Left kidney (tissue), 2 donors: Measurements from ENCODE around the gene COG3. TPM values are rescaled to one million over a fixed set of nuclear protein-coding genes. Genes with fewer than 3 reads are reported as not detected.

ENCODE experiments used
- DNase-seq: peaks from one replicate; pipeline ENCODE4 v3.0.0-alpha.2; 2013
- polyA plus RNA-seq: library from polyadenylated mRNA; unstranded; fragments of 120-200 nt; gene quantifications from one replicate; pipeline ENCODE4 v1.2.1, GENCODE V29; 2013; ENCODE audit not compliant: insufficient read length

Gene COG3
- polyA plus RNA-seq, 1 donor = 39.5 TPM

DNA sequence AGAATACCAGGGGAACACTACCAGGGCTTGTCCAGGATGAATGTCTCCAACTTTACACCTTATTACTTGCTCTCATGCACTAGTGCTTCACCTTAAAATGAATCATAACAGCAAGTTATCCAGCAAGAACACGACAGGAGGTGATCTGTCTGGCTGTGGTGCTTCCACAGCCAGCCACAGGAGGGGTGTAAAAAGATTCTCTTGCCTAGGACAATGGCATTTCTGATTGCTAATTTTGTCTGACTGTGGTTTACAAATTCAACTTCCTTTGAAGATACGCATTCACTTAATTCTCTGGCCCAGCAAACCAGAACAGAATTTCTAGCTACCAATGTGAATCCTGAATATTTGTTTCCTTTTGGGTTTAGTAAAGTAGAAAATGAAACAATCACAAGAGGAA lies 23.1 kb upstream of the COG3 start:
- no peak for DNase-seq

GRCh38 chr13:45445053-45445452 lies 19.7 kb upstream of the COG3 start:
- no peak for DNase-seq

GRCh38 chr13:45446181-45446580 lies 18.6 kb upstream of the COG3 start:
- DNase-seq = no peak

DNA sequence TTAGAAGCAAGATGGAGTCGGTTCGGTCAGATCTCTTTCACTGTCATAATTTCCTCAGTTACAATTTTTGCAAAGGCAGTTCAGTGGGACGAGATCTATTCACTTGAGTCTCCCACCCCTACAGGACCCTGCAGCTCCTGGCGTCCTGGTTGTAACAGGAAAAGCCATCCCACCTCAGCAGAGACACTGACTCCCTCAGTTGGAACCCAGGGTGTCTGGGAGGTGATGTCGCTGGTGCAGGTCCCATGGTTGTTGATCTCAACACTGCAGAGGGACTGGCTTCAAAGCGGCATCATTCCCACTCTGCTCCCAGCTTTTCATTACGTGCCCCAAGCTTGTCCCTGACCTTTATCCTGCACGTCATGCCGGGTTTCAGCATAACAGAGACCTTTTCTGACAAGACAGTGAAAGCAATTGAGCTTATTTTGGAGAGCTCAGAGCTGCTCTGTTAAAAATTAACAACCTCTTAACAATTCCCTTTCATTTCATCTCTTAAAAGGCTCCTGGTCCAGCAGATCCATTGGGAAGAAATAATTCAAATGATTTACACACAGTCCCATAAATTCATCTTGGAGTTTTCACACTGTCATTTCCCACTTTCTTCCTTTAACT lies 17.6 kb upstream of the COG3 start:
- no peak for DNase-seq

DNA sequence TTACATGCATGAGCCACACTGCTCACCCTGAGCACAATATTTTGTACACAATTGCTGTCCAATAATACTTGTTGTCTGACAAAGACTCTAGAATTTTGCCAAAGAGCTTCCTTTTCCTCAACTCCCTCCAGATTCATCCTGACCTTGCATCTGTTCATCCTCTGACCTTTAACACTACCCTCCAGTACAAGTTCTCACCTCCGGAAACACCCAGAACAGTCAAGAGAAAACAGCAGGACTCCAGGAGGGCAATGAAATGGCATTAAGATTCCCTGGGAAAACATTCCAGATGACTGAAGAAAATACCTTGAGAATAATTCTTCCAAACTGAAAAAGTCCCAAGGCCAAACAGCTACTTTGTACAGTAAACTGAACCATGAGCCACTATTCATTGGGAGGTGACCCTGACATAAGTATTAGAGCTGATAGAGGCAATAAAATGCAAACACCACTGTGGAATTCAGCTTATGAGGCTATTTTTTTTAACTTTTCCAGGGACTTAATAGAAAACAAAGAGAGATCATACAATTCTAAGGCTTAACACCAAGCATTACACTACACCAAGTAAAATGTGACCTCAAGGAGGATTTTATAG lies 15.7 kb upstream of the COG3 start:
- no peak for DNase-seq

GRCh38 chr13:45451282-45451681 lies 13.5 kb upstream of the COG3 start:
- DNase-seq = no peak

GRCh38 chr13:45454204-45454603 lies 10.5 kb upstream of the COG3 start:
- no peak for DNase-seq

DNA sequence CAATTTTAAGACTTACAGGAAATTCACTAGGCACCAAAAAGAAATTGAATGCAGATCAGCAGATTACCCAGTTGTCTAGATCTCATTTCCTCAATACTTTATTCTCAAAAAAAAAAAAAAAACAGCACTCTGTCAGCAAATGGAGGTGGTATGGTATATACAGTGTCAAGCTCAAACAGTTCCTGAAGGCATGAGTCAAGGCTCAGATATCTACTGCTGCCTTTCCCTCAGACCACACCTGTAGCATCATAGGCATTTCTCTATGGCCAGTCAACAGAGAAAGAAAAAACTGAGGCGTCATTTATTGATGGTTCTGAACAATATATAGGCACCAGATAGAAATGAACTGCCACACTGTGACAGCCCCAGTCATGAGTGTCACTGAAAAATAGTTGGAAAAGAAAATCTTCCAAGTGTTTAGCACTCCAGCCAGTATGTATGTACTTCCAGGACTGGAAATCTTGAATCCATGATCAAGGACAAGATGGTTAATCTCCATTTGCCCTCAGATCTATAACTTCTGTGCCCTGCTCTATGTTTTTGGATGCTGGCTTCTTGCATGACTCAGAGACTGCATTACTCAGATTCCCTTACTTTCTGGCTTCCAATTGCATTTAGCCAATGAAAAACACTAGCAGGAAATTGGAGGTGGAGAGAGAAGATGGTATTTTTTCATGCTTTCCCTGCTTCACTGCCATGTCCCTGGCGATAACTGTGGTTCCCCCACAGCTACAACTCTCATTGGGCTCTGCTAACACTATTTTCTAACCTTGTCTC lies 8.4 kb upstream of the COG3 start:
- no peak for DNase-seq

GRCh38 chr13:45464141-45464686 lies 525 bp upstream of the COG3 start:
- no peak for DNase-seq

DNA sequence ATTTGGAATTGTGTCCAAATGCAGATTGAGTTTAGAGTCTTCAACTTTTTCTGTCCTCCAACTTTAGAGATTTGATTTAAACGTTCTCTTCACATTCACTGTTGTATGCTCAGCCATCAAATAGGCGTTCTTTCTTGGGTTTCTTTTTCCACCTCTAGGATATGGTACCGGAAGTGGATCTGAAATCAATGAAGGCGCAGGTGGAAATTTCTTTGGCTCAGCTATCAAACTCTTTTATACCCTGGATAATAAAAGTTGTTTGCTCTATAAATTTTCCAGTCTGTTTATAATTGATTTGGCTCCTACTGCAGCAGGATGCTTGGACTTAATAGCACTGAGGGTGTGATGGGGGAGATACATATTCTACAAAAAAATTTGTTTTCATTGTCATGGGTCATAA lies 1.6 kb downstream of the COG3 start:
- DNase-seq = no peak

GRCh38 chr13:45468635-45469034 lies 3.9 kb downstream of the COG3 start:
- no peak for DNase-seq

GRCh38 chr13:45472171-45472705 lies 7.5 kb downstream of the COG3 start:
- no peak for DNase-seq

DNA sequence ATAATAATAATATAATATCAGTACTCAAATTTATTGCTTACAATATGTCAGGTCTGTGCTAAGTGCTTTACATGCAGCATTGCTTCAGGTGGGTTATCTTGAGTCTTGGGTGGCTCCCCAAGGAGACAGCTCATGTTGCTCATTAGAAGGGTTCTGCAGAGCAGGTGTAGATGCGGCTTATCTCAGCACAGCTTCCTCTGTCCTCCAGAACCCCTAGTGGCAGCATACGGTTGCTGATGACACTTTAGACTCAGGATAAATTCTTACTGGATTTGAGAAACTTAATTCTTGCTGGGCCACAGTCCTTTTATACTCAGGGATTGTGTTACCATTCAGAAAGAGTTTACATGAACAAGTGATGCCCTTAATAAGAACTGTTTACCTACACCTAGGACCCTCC lies 8.9 kb downstream of the COG3 start:
- no peak for DNase-seq

GRCh38 chr13:45474584-45475454 lies 10.1 kb downstream of the COG3 start:
- DNase-seq = no peak

DNA sequence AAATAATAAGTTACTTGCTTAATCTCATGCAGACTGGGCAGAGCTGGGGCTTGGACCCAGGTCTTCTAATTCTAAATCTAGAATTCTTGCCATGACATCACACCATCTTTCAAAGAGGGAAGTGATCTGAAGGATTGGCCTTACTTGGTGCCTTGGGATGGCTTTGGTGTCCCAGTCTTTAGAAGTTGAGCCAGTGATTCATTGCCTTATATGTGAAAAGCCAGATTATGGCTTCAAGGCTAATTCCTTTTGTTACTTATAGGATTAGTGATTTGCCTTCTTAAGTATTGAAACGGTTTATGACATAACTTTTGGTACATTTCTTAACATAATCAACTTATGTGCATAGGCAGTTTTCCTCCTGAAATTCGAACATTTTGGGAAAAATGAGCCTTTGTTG lies 14.9 kb downstream of the COG3 start:
- DNase-seq = no peak

DNA sequence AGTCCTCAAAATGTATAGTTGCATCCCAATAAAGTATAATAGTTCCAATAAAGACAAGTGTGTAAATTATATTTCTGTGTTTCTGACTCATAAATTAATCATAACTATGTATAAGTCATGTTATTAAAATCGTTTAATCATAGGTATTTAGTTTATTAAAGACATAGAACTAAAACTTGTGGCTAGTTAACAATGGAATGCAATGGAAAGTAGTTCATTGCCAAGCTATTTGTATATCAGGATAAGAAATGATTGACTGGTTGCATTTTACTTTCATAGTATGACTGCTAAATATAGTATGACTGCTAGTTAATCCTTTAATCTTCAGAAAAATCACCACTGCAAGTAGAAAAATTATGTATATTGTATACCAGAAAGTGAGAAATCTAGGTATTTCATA lies 16.9 kb downstream of the COG3 start:
- no peak for DNase-seq

DNA sequence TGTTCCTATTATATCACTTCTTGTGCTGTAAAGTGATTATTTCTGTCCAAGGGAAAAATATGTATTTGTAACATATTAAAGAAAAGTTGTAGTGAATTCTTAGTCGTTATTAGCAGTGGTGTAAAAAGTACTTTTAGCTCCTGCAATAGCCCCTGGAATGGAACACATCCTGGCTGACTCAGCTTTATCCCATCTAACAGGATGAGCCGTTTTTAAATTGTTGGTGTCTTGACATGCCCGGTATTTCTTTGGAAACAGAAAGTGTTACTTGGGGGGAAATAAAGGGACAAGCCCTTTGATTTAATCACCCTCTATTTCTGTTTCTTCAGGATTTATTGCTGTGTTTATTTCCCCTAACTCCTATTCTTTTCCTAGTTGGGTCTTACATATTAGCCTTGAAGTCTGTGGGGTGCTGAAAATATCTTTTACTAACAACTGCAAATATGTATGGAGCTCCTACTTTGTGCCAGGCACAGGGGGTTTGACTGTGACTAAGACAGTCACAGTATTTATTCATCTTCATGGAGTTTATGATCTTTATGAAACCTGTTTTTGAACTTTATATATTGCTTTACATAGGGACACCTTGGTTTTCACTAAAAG lies 17.9 kb downstream of the COG3 start:
- DNase-seq = no peak

GRCh38 chr13:45487604-45488003 lies 22.9 kb downstream of the COG3 start:
- DNase-seq = no peak

DNA sequence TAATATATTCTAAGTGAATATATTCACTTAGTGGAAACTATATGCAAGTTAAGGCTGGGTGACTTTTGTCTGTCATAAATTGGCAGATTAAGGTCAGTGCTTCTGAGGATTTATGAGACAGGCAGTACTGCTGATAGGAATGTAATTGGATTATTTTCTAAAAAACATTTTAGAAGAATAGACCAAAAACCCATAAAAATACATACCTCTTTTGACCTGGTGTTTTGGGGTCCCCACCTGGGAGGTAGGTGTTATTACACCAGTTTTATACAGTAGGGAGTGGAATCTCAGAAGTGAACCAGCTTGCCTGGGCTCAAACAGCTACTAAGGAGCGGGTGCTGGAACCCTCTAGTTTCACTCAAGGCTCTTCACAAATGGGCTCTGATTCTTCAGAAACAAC lies 25.3 kb downstream of the COG3 start:
- peak; percentile 5 for DNase-seq

- no peak for DNase-seq
These were observed 27.8 kb downstream of the COG3 start for GRCh38 chr13:45492538-45492937.

- DNase-seq = no peak
These were observed 32.2 kb downstream of the COG3 start for GRCh38 chr13:45496942-45497341.
